Common myeloid progenitor, CD34-positive (primary cell): ENCODE data around the gene METTL25B.

Experiments
- CTCF ChIA-PET: fragments of 350-600 bp; sonication (Branson Sonifier 250); formaldehyde crosslinking; loops from one replicate; lab custom pipeline; 2021; ENCODE audit warnings: antibody characterized with exemption; lab: Charles Lee
- POLR2A ChIA-PET: fragments of 350-600 bp; sonication (Branson Sonifier 250); formaldehyde crosslinking; loops from one replicate; lab custom pipeline; 2021; ENCODE audit warnings: antibody characterized with exemption; lab: Charles Lee
- DNase-seq, 3 donors: peaks; one replicate each; pipeline versions ENCODE4 v3.0.0 to v3.0.0-alpha.2; 2013
- H3K27ac ChIP-seq, 2 experiments: 1 replicate in 1 of 2; 2 replicates in 1 of 2; pipeline ENCODE4 v1.7.0; 2013; ENCODE audit warnings: inconsistent platforms in 2 of 2, low read length in 2 of 2, mild to moderate bottlenecking in 2 of 2, low read depth in 1 of 2, moderate library complexity in 1 of 2; ENCODE audit not compliant: severe bottlenecking in 2 of 2, insufficient read depth in 1 of 2, poor library complexity in 1 of 2
- H3K27me3 ChIP-seq, 5 experiments: replicated peaks in 2 of 5; 1 replicate in 3 of 5; 2 replicates in 2 of 5; pipeline versions ENCODE4 v1.6.1 to v1.7.0; 2013; ENCODE audit warnings: low read length in 4 of 5, mild to moderate bottlenecking in 2 of 5, moderate library complexity in 2 of 5, inconsistent platforms in 1 of 5; ENCODE audit not compliant: insufficient read depth in 5 of 5, control insufficient read depth in 4 of 5
- H3K36me3 ChIP-seq, 4 experiments: 1 replicate in 2 of 4; 2 replicates in 2 of 4; pipeline versions ENCODE4 v1.6.1 to v1.7.0; 2013; ENCODE audit warnings: low read length in 3 of 4, control low read depth in 1 of 4, mild to moderate bottlenecking in 1 of 4; ENCODE audit not compliant: control insufficient read depth in 4 of 4, insufficient read depth in 4 of 4
- H3K4me1 ChIP-seq, 4 experiments: 1 replicate in 3 of 4; 2 replicates in 1 of 4; pipeline versions ENCODE4 v1.6.1 to v1.7.1; 2013; ENCODE audit warnings: low read length in 3 of 4, mild to moderate bottlenecking in 3 of 4, control low read depth in 1 of 4, inconsistent platforms in 1 of 4, moderate library complexity in 1 of 4; ENCODE audit not compliant: control insufficient read depth in 4 of 4, insufficient read depth in 4 of 4; ENCODE audit errors: control extremely low read depth in 1 of 4
- H3K4me3 ChIP-seq, 7 experiments: 1 replicate in 4 of 7; 2 replicates in 3 of 7; pipeline versions ENCODE4 v1.5.1 to v1.7.0; 2013; ENCODE audit warnings: mild to moderate bottlenecking in 7 of 7, low read length in 6 of 7, moderate library complexity in 6 of 7, inconsistent platforms in 2 of 7, low read depth in 2 of 7, control low read depth in 1 of 7; ENCODE audit not compliant: insufficient read depth in 4 of 7, control insufficient read depth in 1 of 7; ENCODE audit errors: extremely low read depth in 1 of 7
- H3K9me3 ChIP-seq, 5 experiments: 1 replicate in 4 of 5; 2 replicates in 1 of 5; pipeline versions ENCODE4 v1.6.1 to v1.7.1; 2013; ENCODE audit warnings: low read length in 4 of 5, mild to moderate bottlenecking in 2 of 5, inconsistent platforms in 1 of 5, low read depth in 1 of 5, moderate library complexity in 1 of 5; ENCODE audit not compliant: control insufficient read depth in 4 of 5, insufficient read depth in 2 of 5; ENCODE audit errors: control extremely low read depth in 1 of 5
- WGBS: methylation state at CpG from one replicate; pipeline ENCODE4 v1.1.5; 2013; ENCODE audit not compliant: insufficient coverage; 5-methylcytosine and 5-hydroxymethylcytosine counted together

METTL25B gene

GRCh38 chr1:156742017-156742416 lies 13.7 kb downstream of the METTL25B start:
- ChIA-PET CTCF (interaction anchor here (1.1 to 3.5 kb wide), 6 partner anchors 11 to 118 kb away, joined by 3 to 25 read pairs (median 6); partner anchors contain the start of genes ISG20L2, METTL25B and PRCC), POLR2A (interaction anchor here (1.4 kb wide), 1 partner anchor 9 kb away, joined by 5 read pairs; the partner anchor contains the start of gene HDGF)
- Histone ChIP-seq H3K36me3 (peaks cover 6 to 66% (median 25%) of the 10 kb centered on the region in 4 experiments), H3K4me3 (peak overlapping the region in 1 of 7 experiments; percentile 61), H3K4me1 (peaks cover 20 to 60% (median 52%) of the 10 kb centered on the region in 4 experiments), H3K27me3 (no peaks in the 10 kb centered on the region), H3K9me3 (no peaks in the 10 kb centered on the region), H3K27ac (peak overlapping the region in 1 of 2 experiments; percentile 78)
- 100% methylated on average over 2 of the region's 3 CpGs for WGBS
- no peak for DNase-seq

DNA sequence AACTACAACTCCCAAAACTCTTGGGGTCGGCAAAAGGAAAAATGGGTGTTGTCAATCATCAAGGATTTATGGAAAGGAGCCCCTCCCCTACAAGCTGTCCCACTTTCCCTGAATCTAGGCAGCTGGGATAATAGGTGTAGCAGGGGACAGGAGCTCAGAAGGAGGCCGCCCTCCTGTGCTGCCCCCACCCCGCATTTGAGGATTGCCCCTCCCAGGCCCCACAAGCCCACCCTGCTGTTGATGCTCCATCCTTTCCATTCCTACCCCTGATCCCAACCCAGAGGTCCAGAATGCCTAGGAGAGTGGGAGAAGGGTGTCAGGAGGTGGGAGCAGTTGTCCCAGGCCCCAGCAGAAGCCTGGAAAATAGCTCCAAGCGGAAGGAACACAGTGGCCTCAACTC lies 14.5 kb downstream of the METTL25B start:
- Histone ChIP-seq H3K27me3 (no peaks in the 10 kb centered on the region), H3K36me3 (peaks cover 6 to 61% (median 20%) of the 10 kb centered on the region in 4 experiments), H3K4me3 (no peak overlapping the region), H3K9me3 (no peaks in the 10 kb centered on the region), H3K27ac (peak overlapping the region in 1 of 2 experiments; percentile 11), H3K4me1 (peaks cover 23 to 67% (median 58%) of the 10 kb centered on the region in 4 experiments)
- 100% methylated on average over 2 of the region's 4 CpGs for WGBS
- ChIA-PET CTCF (interaction anchor here (1.2 to 3.5 kb wide), 2 partner anchors 15 to 50 kb away, joined by 3 to 25 read pairs; partner anchors contain the start of genes ISG20L2 and METTL25B), POLR2A (no interaction called here)
- DNase-seq: no peak

DNA sequence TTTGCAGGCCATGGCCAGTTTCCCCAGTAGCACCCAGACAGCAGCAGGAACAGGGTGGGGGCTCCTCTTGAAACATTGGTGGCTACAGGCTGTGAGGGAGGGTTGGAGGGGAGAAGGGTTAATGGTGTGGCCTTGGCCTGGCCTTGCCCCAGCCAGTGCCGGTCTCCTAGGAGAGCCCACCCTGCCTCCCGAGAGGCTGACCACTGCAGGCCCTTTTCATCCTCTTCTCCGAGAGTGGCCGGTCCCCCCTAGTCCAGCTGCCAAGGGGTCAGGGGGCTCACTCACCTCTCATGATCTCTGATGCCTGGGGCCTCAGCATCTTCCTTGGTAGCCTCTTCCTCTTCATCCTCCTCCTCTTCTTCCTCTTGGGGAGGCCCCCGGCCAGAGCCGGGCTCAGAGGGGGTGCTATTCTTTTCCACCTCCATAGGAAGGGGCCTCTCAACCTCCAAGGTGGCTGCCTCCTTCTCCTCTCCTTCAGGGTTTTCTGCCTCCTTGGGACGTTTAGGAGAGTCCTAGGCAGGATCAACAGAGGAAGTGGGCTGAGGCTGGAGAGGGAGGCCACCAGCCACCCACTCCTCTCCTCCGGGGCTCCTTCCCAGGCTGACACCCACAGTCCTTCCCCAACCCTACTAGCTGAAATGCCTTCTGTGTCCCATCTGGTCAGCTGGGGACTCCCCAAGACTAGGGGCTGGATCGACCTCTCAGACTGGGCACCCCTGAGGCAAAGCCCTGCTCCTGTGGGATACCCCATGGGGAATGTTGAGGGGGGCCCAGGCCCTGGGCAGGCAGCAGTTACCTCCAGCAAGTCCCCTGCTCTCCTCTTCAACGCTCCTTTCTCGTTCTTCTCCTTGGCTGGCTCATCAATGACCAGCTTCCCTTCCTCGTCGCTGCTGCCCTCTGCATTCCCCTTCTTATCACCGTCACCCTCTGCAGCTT lies 15.4 kb downstream of the METTL25B start:
- POLR2A ChIA-PET: no interaction called here

GRCh38 chr1:156744344-156744743 lies 16.1 kb downstream of the METTL25B start:
- peak overlapping the region in 2 of 7 experiments; percentile 40 to 46 for H3K4me3 ChIP-seq
- no peak for DNase-seq
- H3K9me3 ChIP-seq: no peaks in the 10 kb centered on the region
- CTCF ChIA-PET: interaction anchor here (0.6 to 2.4 kb wide), 5 partner anchors 14 to 118 kb away, joined by 3 to 7 read pairs (median 3); partner anchors contain the start of genes ISG20L2 and METTL25B
- no CpG with 5 or more reads among the region's 12 CpGs for WGBS
- peak overlapping the region in 1 of 2 experiments; percentile 95 for H3K27ac ChIP-seq
- H3K36me3 ChIP-seq: peaks cover 4 to 62% (median 14%) of the 10 kb centered on the region in 4 experiments
- H3K27me3 ChIP-seq: no peaks in the 10 kb centered on the region
- H3K4me1 ChIP-seq: peaks cover 35 to 82% (median 74%) of the 10 kb centered on the region in 4 experiments
- POLR2A ChIA-PET: no interaction called here

More for the DNA sequence above, 15.4 kb downstream of the METTL25B start:
- peak overlapping the region in 1 of 2 experiments; percentile 95 for H3K27ac ChIP-seq
- CTCF ChIA-PET: interaction anchor here (0.6 to 3.5 kb wide), 3 partner anchors 15 to 117 kb away, joined by 3 to 25 read pairs (median 3); partner anchors contain the start of genes ISG20L2 and METTL25B
- H3K9me3 ChIP-seq: no peaks in the 10 kb centered on the region
- H3K27me3 ChIP-seq: no peaks in the 10 kb centered on the region
- peaks cover 31 to 75% (median 67%) of the 10 kb centered on the region in 4 experiments for H3K4me1 ChIP-seq
- H3K36me3 ChIP-seq: peaks cover 4 to 59% (median 14%) of the 10 kb centered on the region in 4 experiments
- DNase-seq: no peak
- WGBS: 96% methylated on average over 11 of the region's 14 CpGs
- H3K4me3 ChIP-seq: no peak overlapping the region

- CTCF ChIA-PET: interaction anchor here (0.8 to 2.4 kb wide), 6 partner anchors 11 to 19 kb away, joined by 3 to 7 read pairs (median 4); partner anchors contain the start of genes ISG20L2 and METTL25B
- no peaks in the 10 kb centered on the region for H3K27me3 ChIP-seq
- peak overlapping the region in 3 of 7 experiments; percentile 25 to 46 (median 40) for H3K4me3 ChIP-seq
- peaks cover 4 to 65% (median 14%) of the 10 kb centered on the region in 4 experiments for H3K36me3 ChIP-seq
- peak overlapping the region in 1 of 2 experiments; percentile 95 for H3K27ac ChIP-seq
- WGBS: 48% methylated on average over 4 of the region's 14 CpGs
- no peaks in the 10 kb centered on the region for H3K9me3 ChIP-seq
- H3K4me1 ChIP-seq: peaks cover 36 to 85% (median 78%) of the 10 kb centered on the region in 4 experiments
- POLR2A ChIA-PET: no interaction called here
- DNase-seq: peak in 2 of 3 donors; percentile 31 to 33
Measured at GRCh38 chr1:156744786-156745419, 16.6 kb downstream of the METTL25B start.

DNA sequence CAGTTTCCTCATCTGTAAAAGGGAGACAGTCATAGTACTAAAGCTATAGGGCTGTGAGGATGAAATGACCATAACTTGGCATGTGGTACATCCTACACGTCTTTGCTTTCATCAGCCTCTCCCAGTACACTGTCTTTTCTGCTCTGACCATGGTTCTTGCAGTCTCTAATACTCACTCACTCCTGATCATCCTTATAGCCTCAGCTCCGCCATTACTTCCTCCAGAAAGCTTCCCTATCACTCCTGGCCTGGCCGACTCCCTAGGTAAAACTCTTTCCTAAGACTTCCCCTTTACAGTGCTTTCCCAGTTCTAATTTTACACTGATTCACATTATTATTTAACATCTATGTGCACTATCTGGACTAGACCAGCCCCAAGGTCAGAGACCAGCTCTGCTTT lies 17.6 kb downstream of the METTL25B start:
- no peak for DNase-seq
- peaks cover 32 to 81% (median 77%) of the 10 kb centered on the region in 4 experiments for H3K4me1 ChIP-seq
- POLR2A ChIA-PET: no interaction called here
- WGBS: 64% methylated on average over 2 of the region's 3 CpGs
- H3K27me3 ChIP-seq: no peaks in the 10 kb centered on the region
- peak overlapping the region in 1 of 7 experiments; percentile 99 for H3K4me3 ChIP-seq
- H3K27ac ChIP-seq: peak overlapping the region in 1 of 2 experiments; percentile 95
- CTCF ChIA-PET: interaction anchor here (1.8 to 2.4 kb wide), 4 partner anchors 10 to 20 kb away, joined by 4 to 7 read pairs (median 6); partner anchors contain the start of genes ISG20L2 and METTL25B
- no peaks in the 10 kb centered on the region for H3K9me3 ChIP-seq
- peaks cover 4 to 68% (median 14%) of the 10 kb centered on the region in 4 experiments for H3K36me3 ChIP-seq
